Measurements from ENCODE around the gene SMURF1.

- TF ChIP-seq GATA2 (IDR thresholded peaks at IDR 0.05; ENCODE audit: low read depth, low read length) (no peak), GATA3 (IDR thresholded peaks at IDR 0.05; ENCODE audit: low read depth, low read length) (no peak)
Measured at GRCh38 chr7:99041526-99041925, 102.4 kb downstream of the SMURF1 start.
